ENCODE data around the gene FAM184A.

Gene FAM184A

GRCh38 chr6:119076173-119076572 is 2.3 kb downstream of the FAM184A start:
- no peak overlapping the region for H3K27ac ChIP-seq
- TF ChIP-seq CTCF (conservative IDR thresholded peaks at IDR 0.05) = no peak

- TF ChIP-seq CTCF (conservative IDR thresholded peaks at IDR 0.05) = no peak
- H3K27ac ChIP-seq = no peak overlapping the region
Measured at GRCh38 chr6:119075200-119075981, 3.1 kb downstream of the FAM184A start.

GRCh38 chr6:119073307-119074051 is 5.0 kb downstream of the FAM184A start:
- H3K27ac ChIP-seq = no peak overlapping the region

GRCh38 chr6:119071576-119071975 is 6.9 kb downstream of the FAM184A start:
- no peak overlapping the region for H3K27ac ChIP-seq
- no peak for TF ChIP-seq CTCF (conservative IDR thresholded peaks at IDR 0.05)

More at GRCh38 chr6:119073307-119074051, 5.0 kb downstream of the FAM184A start:
- TF ChIP-seq CTCF (conservative IDR thresholded peaks at IDR 0.05) = no peak

- no peak overlapping the region for H3K27ac ChIP-seq
Measured at GRCh38 chr6:119067091-119067490, 11.4 kb downstream of the FAM184A start.

GRCh38 chr6:119066517-119066916 is 11.9 kb downstream of the FAM184A start:
- H3K27ac ChIP-seq = no peak overlapping the region
- no peak for TF ChIP-seq CTCF (conservative IDR thresholded peaks at IDR 0.05)

More at GRCh38 chr6:119067091-119067490, 11.4 kb downstream of the FAM184A start:
- TF ChIP-seq CTCF (conservative IDR thresholded peaks at IDR 0.05) = no peak

- H3K27ac ChIP-seq = no peak overlapping the region
- no peak for TF ChIP-seq CTCF (conservative IDR thresholded peaks at IDR 0.05)
Measured at GRCh38 chr6:119065955-119066354, 12.5 kb downstream of the FAM184A start.
